K562 (cell line): ENCODE measurements around the gene GRAMD2B. TPM values are rescaled to one million over a fixed set of nuclear protein-coding genes. Genes with fewer than 3 reads are reported as not detected.

Experiments
- MXI1 ChIP-seq: IDR thresholded peaks from 2 replicates; pipeline ENCODE4 v1.6.1; 2011; ENCODE audit warnings: low read depth, mild to moderate bottlenecking, improper control_type of control experiment, low read length
- polyA plus RNA-seq, 8 experiments: library from polyadenylated mRNA; depleted of rRNA in 4 of 8; stranded (reverse) in 5 of 8; unstranded in 3 of 8; fragments of >200 nt; fragmentation: Nextera tagmentation in 2 of 8; fragmentation: Illumina TruSeq in 1 of 8; extraction: Ambion mirVana in 2 of 8; extraction: Trizol in 1 of 8; gene quantifications; 2 replicates each; pipeline versions ENCODE4 v1.2.1 to v1.2.3, GENCODE V29; 2011 to 2014; ENCODE audit warnings: inconsistent platforms in 1 of 8, missing spikeins in 1 of 8
- total RNA-seq, 7 experiments: library from RNA; depleted of rRNA in 6 of 7; stranded (reverse); fragments of >200 nt in 6 of 7; fragmentation: Illumina TruSeq in 2 of 7; extraction: Trizol in 2 of 7; gene quantifications; 2 replicates each; pipeline versions ENCODE4 v1.2.1 to v1.2.3, GENCODE V29; 2011 to 2021; ENCODE audit warnings: low replicate concordance in 1 of 7
- TF ChIP-seq, protein P1 (sequence below): fragments of 250-450 bp; sonication (Bioruptor Pico); IDR thresholded peaks from 2 replicates; pipeline ENCODE4 v1.8.0; 2022; ENCODE audit warnings: inconsistent platforms
- TF ChIP-seq, protein P2 (sequence below): fragments of 450-650 bp; IDR thresholded peaks from 2 replicates; pipeline ENCODE4 v1.6.1; 2017; ENCODE audit warnings: mild to moderate bottlenecking, moderate library complexity
- TF ChIP-seq, protein P3 (sequence below), 2 experiments: fragments of 450-650 bp; IDR thresholded peaks; 2 replicates each; pipeline ENCODE4 v1.6.1; 2018; ENCODE audit warnings: mild to moderate bottlenecking in 2 of 2, low read depth in 1 of 2; ENCODE audit not compliant: partially characterized antibody in 2 of 2

GRAMD2B gene
- total and polyA plus RNA-seq, 9 of the 15 experiments (the other 6 are each of a cell fraction or from before 2014, with no cell fraction given), result 0.32 to 4.2 (median 1.4) TPM

DNA sequence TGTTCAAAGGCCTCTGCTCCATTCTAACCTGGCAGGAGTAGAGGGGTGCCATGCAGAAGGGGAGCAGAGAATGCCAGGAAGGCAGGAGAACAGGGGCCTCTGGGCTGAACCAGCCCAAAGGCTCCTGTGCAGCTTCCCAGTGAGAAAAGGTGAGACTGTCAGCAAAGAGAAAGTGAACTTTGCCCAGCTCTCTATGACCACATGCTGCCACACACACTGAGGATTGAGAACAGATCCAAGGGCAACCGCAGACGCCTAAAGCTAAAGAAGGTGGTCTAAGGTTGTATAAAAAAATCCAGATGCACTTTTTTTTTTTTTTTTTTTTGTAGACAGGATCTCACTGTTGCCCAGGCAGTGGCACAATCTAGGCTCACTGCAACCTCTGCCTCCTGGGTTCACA lies 120.5 kb downstream of the GRAMD2B start (continued):
- TF ChIP-seq, protein P1, sequence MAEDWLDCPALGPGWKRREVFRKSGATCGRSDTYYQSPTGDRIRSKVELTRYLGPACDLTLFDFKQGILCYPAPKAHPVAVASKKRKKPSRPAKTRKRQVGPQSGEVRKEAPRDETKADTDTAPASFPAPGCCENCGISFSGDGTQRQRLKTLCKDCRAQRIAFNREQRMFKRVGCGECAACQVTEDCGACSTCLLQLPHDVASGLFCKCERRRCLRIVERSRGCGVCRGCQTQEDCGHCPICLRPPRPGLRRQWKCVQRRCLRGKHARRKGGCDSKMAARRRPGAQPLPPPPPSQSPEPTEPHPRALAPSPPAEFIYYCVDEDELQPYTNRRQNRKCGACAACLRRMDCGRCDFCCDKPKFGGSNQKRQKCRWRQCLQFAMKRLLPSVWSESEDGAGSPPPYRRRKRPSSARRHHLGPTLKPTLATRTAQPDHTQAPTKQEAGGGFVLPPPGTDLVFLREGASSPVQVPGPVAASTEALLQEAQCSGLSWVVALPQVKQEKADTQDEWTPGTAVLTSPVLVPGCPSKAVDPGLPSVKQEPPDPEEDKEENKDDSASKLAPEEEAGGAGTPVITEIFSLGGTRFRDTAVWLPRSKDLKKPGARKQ (CRISPR knock-in tag), result no peak
- TF ChIP-seq, protein P2, sequence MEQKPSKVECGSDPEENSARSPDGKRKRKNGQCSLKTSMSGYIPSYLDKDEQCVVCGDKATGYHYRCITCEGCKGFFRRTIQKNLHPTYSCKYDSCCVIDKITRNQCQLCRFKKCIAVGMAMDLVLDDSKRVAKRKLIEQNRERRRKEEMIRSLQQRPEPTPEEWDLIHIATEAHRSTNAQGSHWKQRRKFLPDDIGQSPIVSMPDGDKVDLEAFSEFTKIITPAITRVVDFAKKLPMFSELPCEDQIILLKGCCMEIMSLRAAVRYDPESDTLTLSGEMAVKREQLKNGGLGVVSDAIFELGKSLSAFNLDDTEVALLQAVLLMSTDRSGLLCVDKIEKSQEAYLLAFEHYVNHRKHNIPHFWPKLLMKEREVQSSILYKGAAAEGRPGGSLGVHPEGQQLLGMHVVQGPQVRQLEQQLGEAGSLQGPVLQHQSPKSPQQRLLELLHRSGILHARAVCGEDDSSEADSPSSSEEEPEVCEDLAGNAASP, result no peak
- TF ChIP-seq, protein P3, sequence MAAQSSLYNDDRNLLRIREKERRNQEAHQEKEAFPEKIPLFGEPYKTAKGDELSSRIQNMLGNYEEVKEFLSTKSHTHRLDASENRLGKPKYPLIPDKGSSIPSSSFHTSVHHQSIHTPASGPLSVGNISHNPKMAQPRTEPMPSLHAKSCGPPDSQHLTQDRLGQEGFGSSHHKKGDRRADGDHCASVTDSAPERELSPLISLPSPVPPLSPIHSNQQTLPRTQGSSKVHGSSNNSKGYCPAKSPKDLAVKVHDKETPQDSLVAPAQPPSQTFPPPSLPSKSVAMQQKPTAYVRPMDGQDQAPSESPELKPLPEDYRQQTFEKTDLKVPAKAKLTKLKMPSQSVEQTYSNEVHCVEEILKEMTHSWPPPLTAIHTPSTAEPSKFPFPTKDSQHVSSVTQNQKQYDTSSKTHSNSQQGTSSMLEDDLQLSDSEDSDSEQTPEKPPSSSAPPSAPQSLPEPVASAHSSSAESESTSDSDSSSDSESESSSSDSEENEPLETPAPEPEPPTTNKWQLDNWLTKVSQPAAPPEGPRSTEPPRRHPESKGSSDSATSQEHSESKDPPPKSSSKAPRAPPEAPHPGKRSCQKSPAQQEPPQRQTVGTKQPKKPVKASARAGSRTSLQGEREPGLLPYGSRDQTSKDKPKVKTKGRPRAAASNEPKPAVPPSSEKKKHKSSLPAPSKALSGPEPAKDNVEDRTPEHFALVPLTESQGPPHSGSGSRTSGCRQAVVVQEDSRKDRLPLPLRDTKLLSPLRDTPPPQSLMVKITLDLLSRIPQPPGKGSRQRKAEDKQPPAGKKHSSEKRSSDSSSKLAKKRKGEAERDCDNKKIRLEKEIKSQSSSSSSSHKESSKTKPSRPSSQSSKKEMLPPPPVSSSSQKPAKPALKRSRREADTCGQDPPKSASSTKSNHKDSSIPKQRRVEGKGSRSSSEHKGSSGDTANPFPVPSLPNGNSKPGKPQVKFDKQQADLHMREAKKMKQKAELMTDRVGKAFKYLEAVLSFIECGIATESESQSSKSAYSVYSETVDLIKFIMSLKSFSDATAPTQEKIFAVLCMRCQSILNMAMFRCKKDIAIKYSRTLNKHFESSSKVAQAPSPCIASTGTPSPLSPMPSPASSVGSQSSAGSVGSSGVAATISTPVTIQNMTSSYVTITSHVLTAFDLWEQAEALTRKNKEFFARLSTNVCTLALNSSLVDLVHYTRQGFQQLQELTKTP (IDR thresholded peaks at IDR 0.05; ENCODE audit: low read depth in 1 of 2, partially characterized antibody in 2 of 2), result no peak
- no peak for TF ChIP-seq MXI1

Other genes starting within 250 kb of the GRAMD2B start
- gene ALDH7A1, start 171.8 kb downstream of the GRAMD2B start, total RNA-seq (2014; rRNA removed), result not detected in 2 replicates
- gene ALDH7A1, start 171.8 kb downstream of the GRAMD2B start, total RNA-seq (2014; rRNA removed; fragmentation: Illumina TruSeq; extraction: Trizol), result not detected in 2 replicates
- gene ALDH7A1, start 171.8 kb downstream of the GRAMD2B start, total RNA-seq (2015; rRNA removed; fragmentation: Illumina TruSeq; extraction: Trizol), result not detected in 2 replicates
- gene ALDH7A1, start 171.8 kb downstream of the GRAMD2B start, total RNA-seq (2021), result 0.38 and 0.49 TPM in 2 replicates
- gene ALDH7A1, start 171.8 kb downstream of the GRAMD2B start, polyA plus RNA-seq (2011; rRNA removed), result 0.04 TPM in 1 of 2 replicates, not detected in the other
- gene ALDH7A1, start 171.8 kb downstream of the GRAMD2B start, polyA plus RNA-seq (2014; fragmentation: Illumina TruSeq; extraction: Trizol), result not detected in 2 replicates
- not detected for gene ALDH7A1, start 171.8 kb downstream of the GRAMD2B start, polyA plus RNA-seq (2014; fragmentation: Nextera tagmentation; extraction: Ambion mirVana)
- gene ALDH7A1, start 171.8 kb downstream of the GRAMD2B start, polyA plus RNA-seq (2014; rRNA removed), result not detected in 2 replicates
- 20.2 and 24.9 TPM in 2 replicates for gene PHAX, start 177.5 kb downstream of the GRAMD2B start, total RNA-seq (2014; rRNA removed)
- gene PHAX, start 177.5 kb downstream of the GRAMD2B start, total RNA-seq (2014; rRNA removed; fragmentation: Illumina TruSeq; extraction: Trizol), result 46.8 and 55.3 TPM in 2 replicates
- gene PHAX, start 177.5 kb downstream of the GRAMD2B start, total RNA-seq (2015; rRNA removed; fragmentation: Illumina TruSeq; extraction: Trizol), result 46.9 and 47.5 TPM in 2 replicates
- gene PHAX, start 177.5 kb downstream of the GRAMD2B start, total RNA-seq (2021), result 25.8 and 26.1 TPM in 2 replicates
- gene PHAX, start 177.5 kb downstream of the GRAMD2B start, polyA plus RNA-seq (2011; rRNA removed), result 20.1 and 33.4 TPM in 2 replicates
- 37.7 and 43.5 TPM in 2 replicates for gene PHAX, start 177.5 kb downstream of the GRAMD2B start, polyA plus RNA-seq (2014; fragmentation: Illumina TruSeq; extraction: Trizol)
- 10 to 100 TPM; 56.1 to 59.8 TPM for gene PHAX, start 177.5 kb downstream of the GRAMD2B start, polyA plus RNA-seq (2014; fragmentation: Nextera tagmentation; extraction: Ambion mirVana)
- gene PHAX, start 177.5 kb downstream of the GRAMD2B start, polyA plus RNA-seq (2014; rRNA removed), result 27.7 and 35.1 TPM in 2 replicates